Activated T-helper 1 cell treated with anti-CD3 and anti-CD28 coated beads, Interleukin-12 subunit alpha, Interleukin-12 subunit beta, Interleukin-2, Interleukin-4 antibody, amounts not matched to agents 30 ng/mL and 10 ng/mL and 1 ng/mL, durations not matched to agents 14 hours and 24 hours and 36 hours (primary cell): ENCODE measurements around the gene RASAL2. TPM values are rescaled to one million over a fixed set of nuclear protein-coding genes. Genes with fewer than 3 reads are reported as not detected.
"Not testable (repeated sequence)": the region's sequence is repeated elsewhere in the genome, so short reads cannot be mapped to it uniquely, and the experiment has no call there.

Experiments
- DNase-seq: peaks from one replicate; pipeline ENCODE4 v3.0.0; 2021; ENCODE audit warnings: low spot score
- H3K27ac Mint-ChIP-seq: one replicate; pipeline ENCODE4 v1.8.0; 2021; ENCODE audit warnings: mild to moderate bottlenecking, mixed read lengths
- H3K27me3 Mint-ChIP-seq: one replicate; pipeline ENCODE4 v1.8.0; 2022; ENCODE audit warnings: mild to moderate bottlenecking, moderate library complexity, mixed read lengths; ENCODE audit not compliant: insufficient read depth
- H3K36me3 Mint-ChIP-seq: one replicate; pipeline ENCODE4 v1.8.0; 2021; ENCODE audit warnings: low read depth, mixed read lengths
- H3K4me1 Mint-ChIP-seq: one replicate; pipeline ENCODE4 v1.8.0; 2021; ENCODE audit warnings: low read depth, mixed read lengths
- H3K4me3 Mint-ChIP-seq: one replicate; pipeline ENCODE4 v1.8.0; 2021; ENCODE audit warnings: mild to moderate bottlenecking, moderate library complexity, mixed read lengths
- H3K9me3 Mint-ChIP-seq: one replicate; pipeline ENCODE4 v1.8.0; 2021; ENCODE audit warnings: mixed read lengths
- intact Hi-C: fragments of 100-400 bp; cut with micrococcal nuclease; formaldehyde crosslinking; loops from one replicate; pipeline ENCODE4 v1.15.1; 2024
- total RNA-seq: library from RNA; stranded (reverse); gene quantifications from 2 replicates; pipeline ENCODE4 v1.2.3, GENCODE V29; 2022

The RASAL2 gene
- total RNA-seq, 1 donor from 2014 or later, result not detected

- intact Hi-C loops, result no loop called here
- Mint-ChIP-seq H3K4me1 (no peaks in the 10 kb centered on the region), H3K9me3 (no peaks in the 10 kb centered on the region), H3K27me3 (no peaks in the 10 kb centered on the region), H3K4me3 (no peak overlapping the region), H3K27ac (no peak overlapping the region), H3K36me3 (no peaks in the 10 kb centered on the region)
- no peak for DNase-seq
These were observed 15.6 kb downstream of the RASAL2 start for GRCh38 chr1:178109348-178110143.

GRCh38 chr1:178115260-178115659 is 21.4 kb downstream of the RASAL2 start:
- intact Hi-C loops, result no loop called here

GRCh38 chr1:178118524-178118923 is 24.6 kb downstream of the RASAL2 start:
- intact Hi-C loops, result no loop called here
- no peaks in the 10 kb centered on the region for H3K27me3 Mint-ChIP-seq
- H3K9me3 Mint-ChIP-seq, result no peaks in the 10 kb centered on the region
- H3K27ac Mint-ChIP-seq, result no peak overlapping the region
- no peak overlapping the region for H3K4me3 Mint-ChIP-seq
- no peaks in the 10 kb centered on the region for H3K4me1 Mint-ChIP-seq
- DNase-seq, result no peak
- no peaks in the 10 kb centered on the region for H3K36me3 Mint-ChIP-seq

More at GRCh38 chr1:178115260-178115659, 21.4 kb downstream of the RASAL2 start:
- Mint-ChIP-seq H3K4me3 (no peak overlapping the region), H3K27ac (no peak overlapping the region), H3K36me3 (no peaks in the 10 kb centered on the region), H3K9me3 (no peaks in the 10 kb centered on the region), H3K27me3 (no peaks in the 10 kb centered on the region), H3K4me1 (no peaks in the 10 kb centered on the region)
- DNase-seq, result no peak

GRCh38 chr1:178119628-178120027 is 25.7 kb downstream of the RASAL2 start:
- no peak for DNase-seq
- Mint-ChIP-seq H3K36me3 (no peaks in the 10 kb centered on the region), H3K4me1 (no peaks in the 10 kb centered on the region), H3K27ac (no peak overlapping the region), H3K4me3 (no peak overlapping the region), H3K27me3 (no peaks in the 10 kb centered on the region), H3K9me3 (no peaks in the 10 kb centered on the region)
- intact Hi-C loops, result no loop called here

GRCh38 chr1:178120088-178120487 is 26.2 kb downstream of the RASAL2 start:
- Mint-ChIP-seq H3K9me3 (no peaks in the 10 kb centered on the region), H3K4me1 (no peaks in the 10 kb centered on the region), H3K4me3 (no peak overlapping the region), H3K27ac (no peak overlapping the region), H3K27me3 (no peaks in the 10 kb centered on the region), H3K36me3 (no peaks in the 10 kb centered on the region)
- DNase-seq, result no peak
- intact Hi-C loops, result no loop called here

- H3K36me3 Mint-ChIP-seq, H3K27me3 Mint-ChIP-seq, H3K27ac Mint-ChIP-seq, H3K9me3 Mint-ChIP-seq, intact Hi-C loops, DNase-seq, H3K4me3 Mint-ChIP-seq, H3K4me1 Mint-ChIP-seq: not testable (repeated sequence)
These were observed 26.7 kb downstream of the RASAL2 start for GRCh38 chr1:178120520-178121052.

GRCh38 chr1:178121883-178122282 is 28.0 kb downstream of the RASAL2 start:
- intact Hi-C loops, result no loop called here
- no peaks in the 10 kb centered on the region for H3K36me3 Mint-ChIP-seq
- H3K27ac Mint-ChIP-seq, result no peak overlapping the region
- no peaks in the 10 kb centered on the region for H3K27me3 Mint-ChIP-seq
- no peak for DNase-seq
- H3K4me3 Mint-ChIP-seq, result no peak overlapping the region
- no peaks in the 10 kb centered on the region for H3K9me3 Mint-ChIP-seq
- no peaks in the 10 kb centered on the region for H3K4me1 Mint-ChIP-seq

- intact Hi-C loops, result no loop called here
- DNase-seq, result no peak
- Mint-ChIP-seq H3K27me3 (no peaks in the 10 kb centered on the region), H3K4me3 (no peak overlapping the region), H3K36me3 (no peaks in the 10 kb centered on the region), H3K27ac (no peak overlapping the region), H3K4me1 (no peaks in the 10 kb centered on the region), H3K9me3 (no peaks in the 10 kb centered on the region)
These were observed 28.4 kb downstream of the RASAL2 start for GRCh38 chr1:178122283-178122682.

GRCh38 chr1:178124115-178124514 is 30.2 kb downstream of the RASAL2 start:
- Mint-ChIP-seq H3K9me3 (no peaks in the 10 kb centered on the region), H3K4me1 (no peaks in the 10 kb centered on the region), H3K27me3 (no peaks in the 10 kb centered on the region), H3K27ac (no peak overlapping the region), H3K36me3 (no peaks in the 10 kb centered on the region), H3K4me3 (no peak overlapping the region)
- intact Hi-C loops, result no loop called here
- no peak for DNase-seq

GRCh38 chr1:178126261-178126660 is 32.4 kb downstream of the RASAL2 start:
- intact Hi-C loops, result no loop called here
- Mint-ChIP-seq H3K36me3 (no peaks in the 10 kb centered on the region), H3K4me3 (no peak overlapping the region), H3K4me1 (no peaks in the 10 kb centered on the region), H3K9me3 (no peaks in the 10 kb centered on the region), H3K27me3 (no peaks in the 10 kb centered on the region), H3K27ac (no peak overlapping the region)
- no peak for DNase-seq

- no peak for DNase-seq
- Mint-ChIP-seq H3K27me3 (no peaks in the 10 kb centered on the region), H3K27ac (no peak overlapping the region), H3K9me3 (no peaks in the 10 kb centered on the region), H3K36me3 (no peaks in the 10 kb centered on the region), H3K4me3 (no peak overlapping the region), H3K4me1 (no peaks in the 10 kb centered on the region)
- intact Hi-C loops, result no loop called here
These were observed 32.9 kb downstream of the RASAL2 start for GRCh38 chr1:178126741-178127185.

- Mint-ChIP-seq H3K27me3 (no peaks in the 10 kb centered on the region), H3K4me1 (no peaks in the 10 kb centered on the region), H3K27ac (no peak overlapping the region), H3K36me3 (no peaks in the 10 kb centered on the region), H3K4me3 (no peak overlapping the region), H3K9me3 (no peaks in the 10 kb centered on the region)
- intact Hi-C loops, result no loop called here
- no peak for DNase-seq
These were observed 33.7 kb downstream of the RASAL2 start for GRCh38 chr1:178127482-178128191.

- DNase-seq, result no peak
- no peaks in the 10 kb centered on the region for H3K9me3 Mint-ChIP-seq
- no peaks in the 10 kb centered on the region for H3K4me1 Mint-ChIP-seq
- H3K27ac Mint-ChIP-seq, result no peak overlapping the region
- intact Hi-C loops, result no loop called here
- no peaks in the 10 kb centered on the region for H3K27me3 Mint-ChIP-seq
- H3K36me3 Mint-ChIP-seq, result no peaks in the 10 kb centered on the region
- no peak overlapping the region for H3K4me3 Mint-ChIP-seq
These were observed 39.5 kb downstream of the RASAL2 start for GRCh38 chr1:178133239-178133989.
